Measurements from ENCODE around the gene WAPL. TPM values are rescaled to one million over a fixed set of nuclear protein-coding genes. Genes with fewer than 3 reads are reported as not detected.
A peak's percentile ranks its signal among the peaks of the same experiment; 100 is the strongest.

WAPL gene
- polyA plus RNA-seq, 1 donor from 2014 or later: 30.6 TPM

- Histone ChIP-seq H3K79me2 (replicated peaks; ENCODE audit: insufficient read depth, low read length) (peaks cover 60% of the 10 kb centered on the region), H3K4me2 (ENCODE audit: low read length) (peak overlapping the region; percentile 90), H3K27ac (ENCODE audit: low read length) (peak overlapping the region; percentile 69), H3K36me3 (ENCODE audit: insufficient read depth, low read length) (no peaks in the 10 kb centered on the region), H3F3A (ENCODE audit: insufficient read depth, low read length, poor library complexity, severe bottlenecking) (no peaks in the 10 kb centered on the region), H3K4me3 (ENCODE audit: low read length) (peak overlapping the region; percentile 96), H4K20me1 (ENCODE audit: insufficient read depth) (no peaks in the 10 kb centered on the region), H3K9me3 (ENCODE audit: low read length) (no peaks in the 10 kb centered on the region), H3K27me3 (ENCODE audit: insufficient read depth, low read depth, low read length) (no peaks in the 10 kb centered on the region), H2AFZ (ENCODE audit: low read depth, low read length) (peak overlapping the region; percentile 23), H3K9ac (ENCODE audit: low read length) (peak overlapping the region; percentile 82), H3K9me2 (ENCODE audit: insufficient read depth, low read length) (no peaks in the 10 kb centered on the region)
- TF ChIP-seq TAF1 (IDR thresholded peaks at IDR 0.05; ENCODE audit: low read depth) (no peak), EZH2 (IDR thresholded peaks at IDR 0.05; ENCODE audit: borderline replicate concordance, insufficient read depth, low read length, poor library complexity, severe bottlenecking) (no peak), EP300 (conservative IDR thresholded peaks at IDR 0.05; ENCODE audit: poor library complexity, severe bottlenecking) (no peak), MXI1 (conservative IDR thresholded peaks at IDR 0.05; ENCODE audit: poor library complexity, severe bottlenecking) (no peak), POLR2AphosphoS5 (IDR thresholded peaks at IDR 0.05) (no peak), RAD21 (conservative IDR thresholded peaks at IDR 0.05) (no peak), SMC3 (conservative IDR thresholded peaks at IDR 0.05; ENCODE audit: poor library complexity) (no peak), CTCF (IDR thresholded peaks at IDR 0.05; ENCODE audit: poor library complexity, severe bottlenecking) (no peak)
- TF ChIP-seq, protein P1, sequence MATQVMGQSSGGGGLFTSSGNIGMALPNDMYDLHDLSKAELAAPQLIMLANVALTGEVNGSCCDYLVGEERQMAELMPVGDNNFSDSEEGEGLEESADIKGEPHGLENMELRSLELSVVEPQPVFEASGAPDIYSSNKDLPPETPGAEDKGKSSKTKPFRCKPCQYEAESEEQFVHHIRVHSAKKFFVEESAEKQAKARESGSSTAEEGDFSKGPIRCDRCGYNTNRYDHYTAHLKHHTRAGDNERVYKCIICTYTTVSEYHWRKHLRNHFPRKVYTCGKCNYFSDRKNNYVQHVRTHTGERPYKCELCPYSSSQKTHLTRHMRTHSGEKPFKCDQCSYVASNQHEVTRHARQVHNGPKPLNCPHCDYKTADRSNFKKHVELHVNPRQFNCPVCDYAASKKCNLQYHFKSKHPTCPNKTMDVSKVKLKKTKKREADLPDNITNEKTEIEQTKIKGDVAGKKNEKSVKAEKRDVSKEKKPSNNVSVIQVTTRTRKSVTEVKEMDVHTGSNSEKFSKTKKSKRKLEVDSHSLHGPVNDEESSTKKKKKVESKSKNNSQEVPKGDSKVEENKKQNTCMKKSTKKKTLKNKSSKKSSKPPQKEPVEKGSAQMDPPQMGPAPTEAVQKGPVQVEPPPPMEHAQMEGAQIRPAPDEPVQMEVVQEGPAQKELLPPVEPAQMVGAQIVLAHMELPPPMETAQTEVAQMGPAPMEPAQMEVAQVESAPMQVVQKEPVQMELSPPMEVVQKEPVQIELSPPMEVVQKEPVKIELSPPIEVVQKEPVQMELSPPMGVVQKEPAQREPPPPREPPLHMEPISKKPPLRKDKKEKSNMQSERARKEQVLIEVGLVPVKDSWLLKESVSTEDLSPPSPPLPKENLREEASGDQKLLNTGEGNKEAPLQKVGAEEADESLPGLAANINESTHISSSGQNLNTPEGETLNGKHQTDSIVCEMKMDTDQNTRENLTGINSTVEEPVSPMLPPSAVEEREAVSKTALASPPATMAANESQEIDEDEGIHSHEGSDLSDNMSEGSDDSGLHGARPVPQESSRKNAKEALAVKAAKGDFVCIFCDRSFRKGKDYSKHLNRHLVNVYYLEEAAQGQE (IDR thresholded peaks at IDR 0.05; ENCODE audit: borderline replicate concordance): no peak
Measured at GRCh38 chr10:86520871-86521677, 518 bp downstream of the WAPL start.

GRCh38 chr10:86518781-86519180, 2.8 kb downstream of the WAPL start:
- Histone ChIP-seq H3K36me3 (ENCODE audit: insufficient read depth, low read length) (no peaks in the 10 kb centered on the region), H3K27me3 (ENCODE audit: insufficient read depth, low read depth, low read length) (no peaks in the 10 kb centered on the region), H3K79me2 (replicated peaks; ENCODE audit: insufficient read depth, low read length) (peaks cover 74% of the 10 kb centered on the region), H3K9me3 (ENCODE audit: low read length) (no peaks in the 10 kb centered on the region), H3K27ac (ENCODE audit: low read length) (no peak overlapping the region), H3K9ac (ENCODE audit: low read length) (no peak overlapping the region), H4K20me1 (ENCODE audit: insufficient read depth) (no peaks in the 10 kb centered on the region), H2AFZ (ENCODE audit: low read depth, low read length) (no peak overlapping the region), H3K4me3 (ENCODE audit: low read length) (no peak overlapping the region), H3K9me2 (ENCODE audit: insufficient read depth, low read length) (no peaks in the 10 kb centered on the region), H3K4me2 (ENCODE audit: low read length) (no peak overlapping the region), H3F3A (ENCODE audit: insufficient read depth, low read length, poor library complexity, severe bottlenecking) (no peaks in the 10 kb centered on the region)
- TF ChIP-seq EZH2 (IDR thresholded peaks at IDR 0.05; ENCODE audit: borderline replicate concordance, insufficient read depth, low read length, poor library complexity, severe bottlenecking) (no peak), RAD21 (conservative IDR thresholded peaks at IDR 0.05) (no peak), POLR2AphosphoS5 (IDR thresholded peaks at IDR 0.05) (no peak), EP300 (conservative IDR thresholded peaks at IDR 0.05; ENCODE audit: poor library complexity, severe bottlenecking) (no peak), TAF1 (IDR thresholded peaks at IDR 0.05; ENCODE audit: low read depth) (no peak), SMC3 (conservative IDR thresholded peaks at IDR 0.05; ENCODE audit: poor library complexity) (no peak), CTCF (IDR thresholded peaks at IDR 0.05; ENCODE audit: poor library complexity, severe bottlenecking) (no peak), MXI1 (conservative IDR thresholded peaks at IDR 0.05; ENCODE audit: poor library complexity, severe bottlenecking) (no peak)
- TF ChIP-seq, protein P1 (IDR thresholded peaks at IDR 0.05; ENCODE audit: borderline replicate concordance): no peak

All from neural cell (in vitro differentiated cells).